Thymus (tissue), 11 donors: ENCODE measurements around the gene ZNF207. TPM values are rescaled to one million over a fixed set of nuclear protein-coding genes. Genes with fewer than 3 reads are reported as not detected.
"Not testable (repeated sequence)": the region's sequence is repeated elsewhere in the genome, so short reads cannot be mapped to it uniquely, and the experiment has no call there.

Experiments used
- DNase-seq, 9 donors: peaks; one replicate each; pipeline ENCODE4 v3.0.0-alpha.2; 2013; ENCODE audit warnings: low spot score in 9 of 9, low read depth in 6 of 9, missing footprints in 1 of 9
- H3K27ac ChIP-seq, 2 donors: one replicate each; pipeline ENCODE4 v1.5.1; 2013; ENCODE audit warnings: control low read depth in 1 of 2, low read depth in 1 of 2, low read length in 1 of 2, mild to moderate bottlenecking in 1 of 2, moderate library complexity in 1 of 2
- H3K27me3 ChIP-seq, 2 donors: one replicate each; pipeline ENCODE4 v1.5.1; 2013; ENCODE audit warnings: low read length in 1 of 2; ENCODE audit not compliant: control insufficient read depth in 2 of 2, insufficient read depth in 1 of 2
- H3K36me3 ChIP-seq, 2 donors: one replicate each; pipeline ENCODE4 v1.5.1; 2013; ENCODE audit warnings: low read length in 1 of 2, mild to moderate bottlenecking in 1 of 2, moderate library complexity in 1 of 2; ENCODE audit not compliant: control insufficient read depth in 2 of 2, insufficient read depth in 2 of 2
- H3K4me1 ChIP-seq, 2 donors: one replicate each; pipeline ENCODE4 v1.5.1; 2013; ENCODE audit warnings: low read length in 2 of 2; ENCODE audit not compliant: control insufficient read depth in 2 of 2, insufficient read depth in 2 of 2
- H3K4me3 ChIP-seq, 2 donors: one replicate each; pipeline ENCODE4 v1.5.1; 2013; ENCODE audit warnings: low read length in 2 of 2, control low read depth in 1 of 2, mild to moderate bottlenecking in 1 of 2
- H3K9me3 ChIP-seq, 2 donors: one replicate each; pipeline ENCODE4 v1.5.1; 2013; ENCODE audit warnings: low read length in 1 of 2, mild to moderate bottlenecking in 1 of 2; ENCODE audit not compliant: control insufficient read depth in 2 of 2, insufficient read depth in 1 of 2
- WGBS: extraction: QIAGEN DNeasy Blood & Tissue Kit; methylation state at CpG from one replicate; pipeline ENCODE4 v1.1.7; 2013; 5-methylcytosine and 5-hydroxymethylcytosine counted together
- polyA plus RNA-seq: library from polyadenylated mRNA; stranded (reverse); fragments of 200-250 nt; gene quantifications from one replicate; pipeline ENCODE4 v1.2.3, GENCODE V29; 2013
- total RNA-seq: library from RNA; stranded (reverse); fragments of 120-200 nt; gene quantifications from one replicate; pipeline ENCODE4 v1.2.4, GENCODE V29; 2013
- donor health status: healthy.

ZNF207 gene
- total and polyA plus RNA-seq, 2 donors = 75.3 to 117 TPM

DNA sequence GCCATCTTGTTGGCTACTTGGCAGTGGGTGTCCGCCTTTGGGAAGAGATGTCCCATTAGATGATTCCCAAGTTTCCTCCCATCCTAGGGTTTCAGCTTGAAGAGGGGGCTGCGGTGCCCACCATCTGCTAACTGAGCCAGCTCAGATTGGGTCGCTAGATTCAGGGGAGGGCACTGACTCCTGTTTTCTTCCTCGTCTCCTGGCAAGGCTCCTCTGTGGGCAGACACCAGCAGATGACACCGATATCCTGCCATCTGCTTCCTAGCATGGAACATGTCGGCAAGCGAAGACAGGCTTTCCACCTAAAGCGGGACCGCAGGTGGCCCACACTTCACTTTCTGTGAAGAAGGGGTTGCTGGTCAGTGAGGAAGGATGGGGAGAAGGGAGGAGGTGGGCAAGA, 35.3 kb upstream of the ZNF207 start:
- no peaks in the 10 kb centered on the region for H3K36me3 ChIP-seq
- H3K27me3 ChIP-seq = no peaks in the 10 kb centered on the region
- no peaks in the 10 kb centered on the region for H3K4me1 ChIP-seq
- WGBS = 58% methylated on average over 9 of the region's 9 CpGs
- H3K4me3 ChIP-seq = no peak overlapping the region
- no peak for DNase-seq
- no peaks in the 10 kb centered on the region for H3K9me3 ChIP-seq
- no peak overlapping the region for H3K27ac ChIP-seq

GRCh38 chr17:32315171-32315570, 34.8 kb upstream of the ZNF207 start:
- H3K4me1 ChIP-seq = no peaks in the 10 kb centered on the region
- WGBS = 91% methylated on average over 8 of the region's 8 CpGs

DNA sequence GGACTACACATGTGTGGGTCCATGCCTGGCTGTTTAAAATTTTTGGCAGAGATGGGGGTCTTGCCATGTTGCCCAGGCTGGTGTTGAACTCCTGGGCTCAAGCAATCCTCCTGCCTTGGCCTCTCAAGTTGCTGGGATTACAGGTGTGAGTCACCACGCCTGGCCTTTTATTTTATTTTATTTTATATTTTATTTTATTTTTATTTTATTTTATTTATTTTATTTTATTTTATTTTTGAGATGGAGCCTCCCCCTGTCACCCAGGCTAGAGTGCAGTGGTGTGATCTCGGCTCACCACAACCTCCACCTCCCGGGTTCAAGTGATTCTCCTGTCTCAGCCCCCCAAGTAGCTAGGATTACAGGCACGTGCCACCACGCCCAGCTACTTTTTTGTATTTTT, 33.3 kb upstream of the ZNF207 start:
- not testable (repeated sequence) for H3K27me3 ChIP-seq, H3K9me3 ChIP-seq, H3K4me1 ChIP-seq, H3K36me3 ChIP-seq, DNase-seq, H3K4me3 ChIP-seq, H3K27ac ChIP-seq
- 97% methylated on average over 5 of the region's 5 CpGs for WGBS

More at GRCh38 chr17:32315171-32315570, 34.8 kb upstream of the ZNF207 start:
- Histone ChIP-seq H3K4me3 (no peak overlapping the region), H3K27ac (no peak overlapping the region), H3K9me3 (no peaks in the 10 kb centered on the region), H3K36me3 (no peaks in the 10 kb centered on the region), H3K27me3 (no peaks in the 10 kb centered on the region)
- no peak for DNase-seq

- Histone ChIP-seq H3K9me3 (no peaks in the 10 kb centered on the region), H3K4me3 (no peak overlapping the region), H3K27ac (no peak overlapping the region), H3K27me3 (no peaks in the 10 kb centered on the region), H3K4me1 (no peaks in the 10 kb centered on the region), H3K36me3 (no peaks in the 10 kb centered on the region)
- 94% methylated on average over 4 of the region's 4 CpGs for WGBS
- DNase-seq = no peak
Observed at GRCh38 chr17:32317353-32317752, 32.6 kb upstream of the ZNF207 start.

GRCh38 chr17:32318071-32318470, 31.9 kb upstream of the ZNF207 start:
- Histone ChIP-seq H3K4me3 (no peak overlapping the region), H3K27me3 (no peaks in the 10 kb centered on the region), H3K4me1 (no peaks in the 10 kb centered on the region), H3K9me3 (no peaks in the 10 kb centered on the region), H3K36me3 (no peaks in the 10 kb centered on the region), H3K27ac (no peak overlapping the region)
- 96% methylated on average over 8 of the region's 8 CpGs for WGBS
- no peak for DNase-seq

DNA sequence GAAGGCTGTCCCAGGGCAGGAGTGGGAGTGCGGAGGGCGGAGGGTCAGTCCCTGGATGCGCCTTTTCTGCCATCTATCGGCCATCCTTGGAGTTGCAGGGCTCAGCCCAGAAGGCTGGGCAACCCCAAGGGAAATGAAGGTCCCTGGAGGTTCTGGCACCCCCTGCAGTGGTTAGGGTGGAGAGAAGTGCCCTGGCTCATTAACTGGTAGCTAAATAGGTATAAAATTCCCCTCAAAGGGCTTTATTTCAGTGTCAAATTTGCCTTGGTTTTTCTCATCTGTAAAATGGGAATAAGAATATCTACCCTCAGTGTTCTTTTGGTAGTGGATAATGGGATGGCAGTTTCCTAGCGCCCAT, 30.4 kb upstream of the ZNF207 start:
- DNase-seq = peak in 7 of 9 donors; percentile 36 to 70 (median 49)
- WGBS = 23% methylated on average over 5 of the region's 5 CpGs
- Histone ChIP-seq H3K36me3 (no peaks in the 10 kb centered on the region), H3K27ac (no peak overlapping the region), H3K4me1 (no peaks in the 10 kb centered on the region), H3K4me3 (no peak overlapping the region), H3K27me3 (no peaks in the 10 kb centered on the region), H3K9me3 (no peaks in the 10 kb centered on the region)

DNA sequence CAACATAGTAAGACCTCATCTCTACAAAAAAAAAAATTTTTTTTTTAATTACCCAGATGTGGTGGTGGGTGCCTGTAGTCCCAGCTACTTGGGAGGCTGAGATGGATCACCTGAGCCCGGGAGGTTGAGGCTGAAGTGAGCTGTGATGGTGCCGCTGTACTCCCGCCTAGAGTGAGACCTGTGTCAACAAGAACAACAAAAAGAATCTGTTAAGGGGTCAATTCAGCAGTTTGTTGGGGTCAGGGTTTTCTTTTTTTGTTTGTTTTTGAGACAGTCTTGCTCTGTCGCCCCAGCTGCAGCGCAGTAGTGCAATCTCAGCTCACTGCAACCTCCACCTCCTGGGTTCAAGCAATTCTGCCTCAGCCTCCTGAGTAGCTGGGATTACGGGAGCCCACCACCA, 29.9 kb upstream of the ZNF207 start:
- not testable (repeated sequence) for H3K27me3 ChIP-seq, DNase-seq, H3K36me3 ChIP-seq, H3K9me3 ChIP-seq, H3K27ac ChIP-seq, H3K4me3 ChIP-seq, H3K4me1 ChIP-seq
- 97% methylated on average over 6 of the region's 6 CpGs for WGBS

GRCh38 chr17:32320847-32321246, 29.1 kb upstream of the ZNF207 start:
- DNase-seq = no peak
- 98% methylated on average over 15 of the region's 15 CpGs for WGBS
- H3K4me1 ChIP-seq = no peaks in the 10 kb centered on the region
- no peaks in the 10 kb centered on the region for H3K9me3 ChIP-seq
- no peaks in the 10 kb centered on the region for H3K36me3 ChIP-seq
- no peak overlapping the region for H3K4me3 ChIP-seq
- H3K27ac ChIP-seq = no peak overlapping the region
- no peaks in the 10 kb centered on the region for H3K27me3 ChIP-seq

GRCh38 chr17:32323046-32323445, 26.9 kb upstream of the ZNF207 start:
- Histone ChIP-seq H3K4me3 (no peak overlapping the region), H3K9me3 (no peaks in the 10 kb centered on the region), H3K27me3 (no peaks in the 10 kb centered on the region), H3K4me1 (no peaks in the 10 kb centered on the region), H3K36me3 (no peaks in the 10 kb centered on the region), H3K27ac (no peak overlapping the region)
- 97% methylated on average over 10 of the region's 10 CpGs for WGBS
- no peak for DNase-seq
